Natural killer cell (primary cell): Measurements from ENCODE around the gene CPLX1. TPM values are rescaled to one million over a fixed set of nuclear protein-coding genes. Genes with fewer than 3 reads are reported as not detected.

Experiments
- ATAC-seq, 3 donors: fragments of 150-1000 bp in 2 of 3; fragments of 200-7000 bp in 1 of 3; cut with Tn5 transposase; 1 replicate in 1 of 3; 2 replicates in 2 of 3; pipeline ENCODE4 v1.10.0; 2021; ENCODE audit warnings: mild to moderate bottlenecking in 2 of 3, moderate library complexity in 2 of 3
- DNase-seq, 2 donors: peaks; one replicate each; pipeline versions ENCODE4 v3.0.0 to v3.0.0-alpha.2; 2013 to 2021; ENCODE audit warnings: mixed read lengths in 1 of 2
- H3K27ac ChIP-seq: one replicate; pipeline ENCODE4 v1.5.1; 2013; ENCODE audit warnings: mild to moderate bottlenecking, low read length
- H3K27me3 ChIP-seq: one replicate; pipeline ENCODE4 v1.6.1; 2013; ENCODE audit warnings: low read length; ENCODE audit not compliant: control insufficient read depth, insufficient read depth
- H3K36me3 ChIP-seq: one replicate; pipeline ENCODE4 v1.6.1; 2013; ENCODE audit warnings: low read length; ENCODE audit not compliant: control insufficient read depth, insufficient read depth
- H3K4me1 ChIP-seq: one replicate; pipeline ENCODE4 v1.6.1; 2013; ENCODE audit warnings: low read length; ENCODE audit not compliant: control insufficient read depth, insufficient read depth
- H3K4me3 ChIP-seq: one replicate; pipeline ENCODE4 v1.5.1; 2013; ENCODE audit warnings: low read length
- H3K9me3 ChIP-seq: one replicate; pipeline ENCODE4 v1.6.1; 2013; ENCODE audit warnings: low read length; ENCODE audit not compliant: control insufficient read depth, insufficient read depth
- H3K27ac Mint-ChIP-seq, 2 donors: one replicate each; pipeline ENCODE4 v1.8.0; 2022; ENCODE audit warnings: mild to moderate bottlenecking in 2 of 2, mixed read lengths in 2 of 2, moderate library complexity in 1 of 2
- H3K27me3 Mint-ChIP-seq, 2 donors: one replicate each; pipeline ENCODE4 v1.8.0; 2022; ENCODE audit warnings: low read depth in 2 of 2, mixed read lengths in 2 of 2
- H3K36me3 Mint-ChIP-seq: one replicate; pipeline ENCODE4 v1.8.0; 2022; ENCODE audit warnings: mixed read lengths
- H3K4me1 Mint-ChIP-seq, 2 donors: one replicate each; pipeline ENCODE4 v1.8.0; 2022; ENCODE audit warnings: mixed read lengths in 2 of 2
- H3K4me3 Mint-ChIP-seq: one replicate; pipeline ENCODE4 v1.8.0; 2022; ENCODE audit warnings: mild to moderate bottlenecking, moderate library complexity, mixed read lengths
- H3K9me3 Mint-ChIP-seq, 2 donors: one replicate each; pipeline ENCODE4 v1.8.0; 2022; ENCODE audit warnings: mixed read lengths in 2 of 2
- CTCF ChIP-seq: fragments of 200-600 bp; IDR thresholded peaks from one replicate; pipeline ENCODE4 v1.8.0; 2022; ENCODE audit warnings: antibody characterized with exemption
- WGBS: methylation state at CpG from one replicate; pipeline ENCODE4 v1.1.7; 2013; ENCODE audit warnings: missing lambda C conversion rate; ENCODE audit not compliant: insufficient coverage; 5-methylcytosine and 5-hydroxymethylcytosine counted together
- intact Hi-C: fragments of 100-400 bp; cut with micrococcal nuclease; formaldehyde crosslinking; loops from one replicate; pipeline ENCODE4 v1.14.2; 2022
- total RNA-seq, 4 donors: library from RNA; stranded (reverse); fragments of 120-200 nt in 1 of 4; gene quantifications; one replicate each; pipeline versions ENCODE4 v1.2.3 to v1.2.4, GENCODE V29; 2013 to 2022

The CPLX1 gene
- total RNA-seq, 3 donors from 2014 or later (not counting 1 experiment from before 2014, with no cell fraction given) = not detected

DNA sequence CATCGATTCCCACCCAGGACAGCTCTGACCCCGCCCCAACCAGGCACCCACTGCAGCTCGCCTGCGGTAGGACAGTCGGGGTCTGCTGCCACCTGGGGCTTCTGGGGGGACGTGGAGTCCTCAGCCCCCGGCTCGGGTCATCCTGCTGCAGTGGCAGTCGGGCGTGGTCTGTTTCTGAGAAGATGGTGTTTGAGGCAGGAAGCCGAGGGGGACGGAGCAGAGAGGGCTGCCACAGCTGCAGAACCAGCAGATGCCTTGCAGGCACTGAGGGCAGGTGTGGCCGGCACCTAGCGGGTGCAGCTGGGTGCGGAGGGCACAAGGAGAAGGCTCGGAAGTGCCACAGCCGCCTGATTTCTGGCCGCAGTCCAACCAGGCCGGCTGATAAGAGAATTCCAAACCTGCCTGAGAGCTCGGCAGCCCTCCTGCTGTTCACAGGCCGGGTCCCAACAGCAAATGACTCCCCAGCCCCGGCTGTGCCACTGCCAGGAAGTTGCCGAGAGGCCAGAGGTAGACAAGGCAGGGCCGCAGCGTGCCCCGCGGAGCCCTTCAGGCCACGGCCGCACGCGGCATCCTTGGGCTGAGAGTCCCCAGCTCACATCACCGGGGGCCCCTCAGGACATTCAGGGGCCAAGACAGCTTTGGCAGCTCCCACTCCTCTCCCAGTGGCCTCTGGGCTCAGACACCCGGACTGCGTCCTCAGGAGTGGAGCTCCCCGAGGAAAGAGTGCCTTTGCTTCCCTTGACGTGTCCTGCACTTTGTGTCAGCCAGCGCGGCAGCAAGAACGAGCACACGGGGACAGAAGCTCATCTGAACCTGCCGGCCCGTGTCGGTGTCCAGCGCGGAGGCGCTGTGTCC, 9.4 kb upstream of the CPLX1 start:
- intact Hi-C loops = no loop called here
- no peak for DNase-seq
- Histone ChIP-seq H3K4me1 (peaks cover 34% of the 10 kb centered on the region), H3K36me3 (no peaks in the 10 kb centered on the region), H3K27me3 (no peaks in the 10 kb centered on the region), H3K4me3 (no peak overlapping the region), H3K9me3 (peaks cover 23% of the 10 kb centered on the region), H3K27ac (no peak overlapping the region)
- Mint-ChIP-seq H3K4me1 (peaks cover 17 to 19% of the 10 kb centered on the region in 2 donors), H3K27me3 (peaks cover 0 to 3% of the 10 kb centered on the region in 2 donors), H3K9me3 (peaks cover 0 to 5% of the 10 kb centered on the region in 2 donors), H3K4me3 (peak overlapping the region; percentile 6), H3K36me3 (no peaks in the 10 kb centered on the region), H3K27ac (no peak overlapping the region)
- no peak for ATAC-seq
- no peak for TF ChIP-seq CTCF
- WGBS = 93% methylated on average over 46 of the region's 46 CpGs

GRCh38 chr4:834368-835147, 8.6 kb upstream of the CPLX1 start:
- ATAC-seq (no peak), DNase-seq (no peak)
- 91% methylated on average over 29 of the region's 29 CpGs for WGBS
- no peaks in the 10 kb centered on the region for H3K36me3 Mint-ChIP-seq
- H3K27ac Mint-ChIP-seq = no peak overlapping the region
- Histone ChIP-seq H3K4me1 (peaks cover 34% of the 10 kb centered on the region), H3K27me3 (no peaks in the 10 kb centered on the region), H3K4me3 (no peak overlapping the region), H3K27ac (no peak overlapping the region), H3K36me3 (no peaks in the 10 kb centered on the region), H3K9me3 (peaks cover 23% of the 10 kb centered on the region)
- peaks cover 0 to 5% of the 10 kb centered on the region in 2 donors for H3K9me3 Mint-ChIP-seq
- peak overlapping the region; percentile 67 for H3K4me3 Mint-ChIP-seq
- no peak for TF ChIP-seq CTCF
- peaks cover 17 to 19% of the 10 kb centered on the region in 2 donors for H3K4me1 Mint-ChIP-seq
- peaks cover 0 to 6% of the 10 kb centered on the region in 2 donors for H3K27me3 Mint-ChIP-seq
- intact Hi-C loops = no loop called here

DNA sequence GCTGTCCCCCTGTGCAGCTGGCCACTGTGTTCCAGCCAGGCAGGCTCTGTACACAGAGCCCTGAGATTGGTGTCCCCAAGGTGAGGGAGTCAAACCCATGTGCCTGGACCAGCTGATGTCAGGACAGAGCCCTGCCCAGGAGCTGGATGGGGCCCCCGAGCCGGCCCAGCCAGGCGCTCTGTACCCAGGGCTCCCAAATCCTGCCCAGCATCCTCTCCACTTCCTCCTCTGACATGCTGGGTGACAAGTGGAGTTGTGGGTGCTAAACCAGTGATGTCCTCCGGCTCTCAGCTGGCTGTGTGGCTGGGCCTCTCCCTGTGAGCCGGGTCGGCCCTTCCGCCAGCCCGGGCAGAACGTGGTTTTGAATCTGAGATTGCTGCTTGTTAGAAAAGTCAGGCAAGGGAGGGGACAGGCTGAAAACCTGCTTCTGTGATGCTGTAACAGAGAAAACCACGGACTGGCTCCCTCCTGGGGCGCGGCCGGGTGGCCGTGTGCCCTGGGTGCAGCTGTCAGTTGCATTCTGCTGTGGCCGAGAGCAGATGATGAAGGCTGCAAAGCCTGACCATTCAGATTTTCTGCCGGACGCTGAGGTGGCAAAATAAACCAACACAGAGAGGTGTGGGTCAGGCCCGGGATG, 7.9 kb upstream of the CPLX1 start:
- Mint-ChIP-seq H3K27ac (peak overlapping the region in 1 of 2 donors; percentile 79), H3K4me3 (peak overlapping the region; percentile 67), H3K9me3 (peaks cover 0 to 5% of the 10 kb centered on the region in 2 donors), H3K36me3 (no peaks in the 10 kb centered on the region), H3K4me1 (peaks cover 17 to 19% of the 10 kb centered on the region in 2 donors), H3K27me3 (peaks cover 0 to 7% of the 10 kb centered on the region in 2 donors)
- H3K36me3 ChIP-seq = no peaks in the 10 kb centered on the region
- peaks cover 34% of the 10 kb centered on the region for H3K4me1 ChIP-seq
- intact Hi-C loops = no loop called here
- WGBS = 37% methylated on average over 18 of the region's 18 CpGs
- DNase-seq (no peak), ATAC-seq (peak; percentile 21 to 76 (median 46))
- no peak for TF ChIP-seq CTCF
- H3K9me3 ChIP-seq = peaks cover 23% of the 10 kb centered on the region
- no peaks in the 10 kb centered on the region for H3K27me3 ChIP-seq
- no peak overlapping the region for H3K4me3 ChIP-seq
- no peak overlapping the region for H3K27ac ChIP-seq
